Dendritic cell treated with granulocyte-macrophage colony-stimulating factor and Interleukin-4, amounts not matched to agents 40 ng/mL and 50 ng/mL, for 4 days (primary cell): ENCODE results near the gene HERC3.

Experiments
- H3K27ac Mint-ChIP-seq: one replicate; pipeline ENCODE4 v1.8.0; 2022; ENCODE audit warnings: mild to moderate bottlenecking, mixed read lengths
- H3K27me3 Mint-ChIP-seq: one replicate; pipeline ENCODE4 v1.8.0; 2022; ENCODE audit warnings: mild to moderate bottlenecking, mixed read lengths
- H3K36me3 Mint-ChIP-seq: one replicate; pipeline ENCODE4 v1.8.0; 2022; ENCODE audit warnings: low read depth, mixed read lengths
- H3K4me1 Mint-ChIP-seq: one replicate; pipeline ENCODE4 v1.8.0; 2022; ENCODE audit warnings: low read depth, mixed read lengths
- H3K4me3 Mint-ChIP-seq: one replicate; pipeline ENCODE4 v1.8.0; 2022; ENCODE audit warnings: mild to moderate bottlenecking, moderate library complexity, mixed read lengths
- H3K9me3 Mint-ChIP-seq: one replicate; pipeline ENCODE4 v1.8.0; 2022; ENCODE audit warnings: mixed read lengths
- intact Hi-C: fragments of 100-400 bp; cut with micrococcal nuclease; formaldehyde crosslinking; loops from one replicate; pipeline ENCODE4 v1.15.0; 2022

Gene HERC3

GRCh38 chr4:88724406-88724805 lies 132.1 kb downstream of the HERC3 start:
- Mint-ChIP-seq H3K36me3 (peaks cover 83% of the 10 kb centered on the region), H3K27me3 (no peaks in the 10 kb centered on the region), H3K9me3 (peaks cover 4% of the 10 kb centered on the region), H3K27ac (no peak overlapping the region), H3K4me3 (no peak overlapping the region), H3K4me1 (peaks cover 3% of the 10 kb centered on the region)
- intact Hi-C loops, result no loop called here

GRCh38 chr4:88725143-88725542 lies 132.9 kb downstream of the HERC3 start:
- Mint-ChIP-seq H3K9me3 (no peaks in the 10 kb centered on the region), H3K4me3 (no peak overlapping the region), H3K4me1 (no peaks in the 10 kb centered on the region), H3K27ac (no peak overlapping the region), H3K36me3 (peaks cover 83% of the 10 kb centered on the region), H3K27me3 (no peaks in the 10 kb centered on the region)
- intact Hi-C loops, result no loop called here

GRCh38 chr4:88725986-88726385 lies 133.7 kb downstream of the HERC3 start:
- Mint-ChIP-seq H3K36me3 (peaks cover 83% of the 10 kb centered on the region), H3K9me3 (no peaks in the 10 kb centered on the region), H3K27me3 (no peaks in the 10 kb centered on the region), H3K4me3 (no peak overlapping the region), H3K4me1 (no peaks in the 10 kb centered on the region), H3K27ac (no peak overlapping the region)
- intact Hi-C loops, result no loop called here

GRCh38 chr4:88728146-88728545 lies 135.9 kb downstream of the HERC3 start:
- Mint-ChIP-seq H3K36me3 (peaks cover 67% of the 10 kb centered on the region), H3K4me1 (no peaks in the 10 kb centered on the region), H3K27me3 (no peaks in the 10 kb centered on the region), H3K4me3 (no peak overlapping the region), H3K27ac (no peak overlapping the region), H3K9me3 (no peaks in the 10 kb centered on the region)
- intact Hi-C loops, result no loop called here

- no peak overlapping the region for H3K4me3 Mint-ChIP-seq
- H3K27me3 Mint-ChIP-seq, result no peaks in the 10 kb centered on the region
- intact Hi-C loops, result no loop called here
- H3K27ac Mint-ChIP-seq, result no peak overlapping the region
- no peaks in the 10 kb centered on the region for H3K9me3 Mint-ChIP-seq
- peaks cover 62% of the 10 kb centered on the region for H3K36me3 Mint-ChIP-seq
- H3K4me1 Mint-ChIP-seq, result no peaks in the 10 kb centered on the region
These were observed 137.0 kb downstream of the HERC3 start for GRCh38 chr4:88729146-88729760.

GRCh38 chr4:88730811-88731210 lies 138.5 kb downstream of the HERC3 start:
- Mint-ChIP-seq H3K9me3 (no peaks in the 10 kb centered on the region), H3K27ac (no peak overlapping the region), H3K36me3 (peaks cover 55% of the 10 kb centered on the region), H3K4me3 (no peak overlapping the region), H3K27me3 (no peaks in the 10 kb centered on the region), H3K4me1 (no peaks in the 10 kb centered on the region)
- intact Hi-C loops, result no loop called here

GRCh38 chr4:88731381-88731780 lies 139.1 kb downstream of the HERC3 start:
- Mint-ChIP-seq H3K27ac (no peak overlapping the region), H3K4me1 (no peaks in the 10 kb centered on the region)

GRCh38 chr4:88732714-88733368 lies 140.6 kb downstream of the HERC3 start:
- intact Hi-C loops, result no loop called here
- H3K9me3 Mint-ChIP-seq, result no peaks in the 10 kb centered on the region
- H3K27ac Mint-ChIP-seq, result no peak overlapping the region
- H3K27me3 Mint-ChIP-seq, result no peaks in the 10 kb centered on the region
- no peak overlapping the region for H3K4me3 Mint-ChIP-seq
- peaks cover 6% of the 10 kb centered on the region for H3K4me1 Mint-ChIP-seq
- peaks cover 55% of the 10 kb centered on the region for H3K36me3 Mint-ChIP-seq

More at GRCh38 chr4:88731381-88731780, 139.1 kb downstream of the HERC3 start:
- H3K27me3 Mint-ChIP-seq, result no peaks in the 10 kb centered on the region
- peaks cover 55% of the 10 kb centered on the region for H3K36me3 Mint-ChIP-seq
- intact Hi-C loops, result no loop called here
- no peak overlapping the region for H3K4me3 Mint-ChIP-seq
- H3K9me3 Mint-ChIP-seq, result no peaks in the 10 kb centered on the region

- H3K27me3 Mint-ChIP-seq, result no peaks in the 10 kb centered on the region
- intact Hi-C loops, result no loop called here
- peaks cover 55% of the 10 kb centered on the region for H3K36me3 Mint-ChIP-seq
- no peaks in the 10 kb centered on the region for H3K9me3 Mint-ChIP-seq
- peaks cover 6% of the 10 kb centered on the region for H3K4me1 Mint-ChIP-seq
- no peak overlapping the region for H3K4me3 Mint-ChIP-seq
- H3K27ac Mint-ChIP-seq, result no peak overlapping the region
These were observed 142.2 kb downstream of the HERC3 start for GRCh38 chr4:88734403-88734949.

- no peaks in the 10 kb centered on the region for H3K9me3 Mint-ChIP-seq
- intact Hi-C loops, result no loop called here
- peaks cover 44% of the 10 kb centered on the region for H3K36me3 Mint-ChIP-seq
- no peak overlapping the region for H3K27ac Mint-ChIP-seq
- peaks cover 6% of the 10 kb centered on the region for H3K4me1 Mint-ChIP-seq
- no peak overlapping the region for H3K4me3 Mint-ChIP-seq
- no peaks in the 10 kb centered on the region for H3K27me3 Mint-ChIP-seq
These were observed 143.3 kb downstream of the HERC3 start for GRCh38 chr4:88735564-88735963.

- H3K4me1 Mint-ChIP-seq, result peaks cover 6% of the 10 kb centered on the region
- no peak overlapping the region for H3K27ac Mint-ChIP-seq
- no peak overlapping the region for H3K4me3 Mint-ChIP-seq
These were observed 144.0 kb downstream of the HERC3 start for GRCh38 chr4:88736264-88736663.

GRCh38 chr4:88737307-88737941 lies 145.1 kb downstream of the HERC3 start:
- Mint-ChIP-seq H3K27ac (no peak overlapping the region), H3K4me1 (peaks cover 6% of the 10 kb centered on the region), H3K27me3 (no peaks in the 10 kb centered on the region), H3K4me3 (no peak overlapping the region), H3K36me3 (peaks cover 33% of the 10 kb centered on the region), H3K9me3 (no peaks in the 10 kb centered on the region)
- intact Hi-C loops, result no loop called here

More at GRCh38 chr4:88736264-88736663, 144.0 kb downstream of the HERC3 start:
- H3K27me3 Mint-ChIP-seq, result no peaks in the 10 kb centered on the region
- intact Hi-C loops, result no loop called here
- H3K36me3 Mint-ChIP-seq, result peaks cover 37% of the 10 kb centered on the region
- no peaks in the 10 kb centered on the region for H3K9me3 Mint-ChIP-seq

GRCh38 chr4:88738180-88738579 lies 145.9 kb downstream of the HERC3 start:
- no peak overlapping the region for H3K27ac Mint-ChIP-seq
- H3K27me3 Mint-ChIP-seq, result no peaks in the 10 kb centered on the region
- intact Hi-C loops, result no loop called here
- H3K9me3 Mint-ChIP-seq, result no peaks in the 10 kb centered on the region
- H3K4me3 Mint-ChIP-seq, result no peak overlapping the region
- peaks cover 6% of the 10 kb centered on the region for H3K4me1 Mint-ChIP-seq
- H3K36me3 Mint-ChIP-seq, result peaks cover 33% of the 10 kb centered on the region

GRCh38 chr4:88742561-88742960 lies 150.3 kb downstream of the HERC3 start:
- Mint-ChIP-seq H3K27me3 (no peaks in the 10 kb centered on the region), H3K4me1 (peaks cover 2% of the 10 kb centered on the region), H3K36me3 (peaks cover 55% of the 10 kb centered on the region), H3K4me3 (no peak overlapping the region), H3K27ac (no peak overlapping the region), H3K9me3 (no peaks in the 10 kb centered on the region)
- intact Hi-C loops, result no loop called here
